ENCODE results near the gene RBFOX2. TPM values are rescaled to one million over a fixed set of nuclear protein-coding genes. Genes with fewer than 3 reads are reported as not detected.

RBFOX2 gene
- total and polyA plus RNA-seq, 2 of the 8 experiments (the other 6 are each of a cell fraction or from before 2014, with no cell fraction given): 121 to 122 TPM

DNA sequence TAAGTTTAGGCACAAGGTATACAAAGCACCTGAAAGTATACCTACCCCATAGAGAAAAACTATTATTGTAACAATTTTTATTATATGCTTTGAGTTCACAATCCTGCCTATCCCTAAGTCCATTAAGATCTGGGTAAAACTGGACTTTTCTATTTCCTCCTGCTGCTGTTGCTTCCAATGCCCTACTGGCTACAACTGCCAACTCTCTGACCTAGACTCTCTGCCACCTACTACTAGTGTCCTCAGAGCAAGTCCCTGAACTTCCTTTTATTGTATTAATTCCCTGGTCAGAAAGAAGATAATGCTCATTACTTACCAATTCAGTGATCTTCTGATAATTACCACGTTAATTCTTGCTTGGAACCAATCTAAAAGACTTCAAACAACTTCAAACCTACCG, 70.3 kb downstream of the RBFOX2 start (continued):
- no peak for TF ChIP-seq CTBP2 (IDR thresholded peaks at IDR 0.05; ENCODE audit: borderline replicate concordance, insufficient read depth, insufficient read length, low read length)

All from H1 (cell line).